ENCODE measurements around the gene SLC12A7.
A peak's percentile ranks its signal among the peaks of the same experiment; 100 is the strongest.

Gene SLC12A7

DNA sequence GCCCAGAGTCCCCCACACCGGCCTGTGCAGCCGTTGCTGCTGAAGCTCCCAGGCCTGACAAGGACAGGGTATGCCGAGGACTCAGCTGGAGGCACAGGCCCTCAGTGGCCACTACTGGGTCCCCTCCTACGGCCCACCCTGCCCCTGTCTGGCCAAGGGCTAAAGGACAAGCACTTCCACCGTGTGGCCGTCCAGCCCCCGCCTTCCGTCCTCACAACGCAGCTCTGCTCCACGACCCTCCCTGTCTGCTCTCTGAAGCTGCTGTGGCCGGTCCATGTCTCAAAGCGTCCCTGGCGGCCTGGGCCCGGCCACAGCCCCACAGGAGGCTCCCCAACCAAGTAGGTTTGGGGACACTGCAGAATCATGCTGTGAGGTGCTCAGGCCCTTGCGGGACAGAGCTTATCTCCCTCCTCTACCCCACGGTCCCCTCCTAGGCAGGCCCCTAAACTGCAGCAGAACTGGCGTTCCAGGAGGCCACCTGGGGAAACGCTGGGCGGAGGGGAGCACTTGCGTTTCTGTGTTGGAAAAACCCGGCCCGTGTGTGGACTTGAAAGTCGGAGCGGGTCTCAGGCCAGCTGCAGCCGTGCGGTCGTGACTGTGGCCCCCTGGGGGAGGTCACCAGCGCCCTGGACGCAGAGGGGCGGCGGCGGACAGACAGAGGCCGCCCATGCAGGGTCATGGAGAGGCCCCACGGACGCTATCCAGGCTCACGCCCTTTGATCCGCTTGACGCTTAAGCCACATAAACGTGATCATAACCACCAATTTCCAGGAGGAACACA lies 57.7 kb downstream of the SLC12A7 start:
- no peak for DNase-seq

DNA sequence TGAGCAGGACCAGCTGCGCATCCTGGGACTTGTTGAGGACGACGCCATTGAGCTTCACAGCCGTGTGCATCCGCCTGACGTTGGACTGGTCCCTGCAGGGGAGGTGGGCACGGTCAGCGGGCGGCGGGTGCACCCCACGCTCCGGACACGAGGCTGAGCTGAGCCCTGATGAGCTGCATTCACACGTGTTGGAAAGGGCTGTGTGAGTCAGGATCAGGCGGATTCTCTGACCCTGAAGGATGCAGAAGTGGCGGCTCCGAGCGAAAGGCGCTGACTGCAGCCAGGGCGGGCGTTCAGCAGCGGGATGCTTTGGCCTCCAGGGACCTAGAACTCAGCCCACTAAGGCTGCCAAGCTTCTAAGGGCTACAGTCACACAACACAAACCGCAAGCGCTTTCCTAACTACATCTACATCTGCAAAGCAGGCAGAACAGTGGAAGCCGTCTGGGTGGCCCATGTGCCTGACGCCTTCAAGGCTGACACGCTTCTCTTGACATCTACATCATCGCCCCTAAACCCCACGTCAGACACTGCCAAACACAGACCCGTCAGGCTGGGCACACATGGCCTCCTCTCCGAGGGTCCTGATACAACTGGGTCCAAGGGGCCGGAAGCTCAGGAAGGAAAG lies 58.4 kb downstream of the SLC12A7 start:
- DNase-seq = no peak

DNA sequence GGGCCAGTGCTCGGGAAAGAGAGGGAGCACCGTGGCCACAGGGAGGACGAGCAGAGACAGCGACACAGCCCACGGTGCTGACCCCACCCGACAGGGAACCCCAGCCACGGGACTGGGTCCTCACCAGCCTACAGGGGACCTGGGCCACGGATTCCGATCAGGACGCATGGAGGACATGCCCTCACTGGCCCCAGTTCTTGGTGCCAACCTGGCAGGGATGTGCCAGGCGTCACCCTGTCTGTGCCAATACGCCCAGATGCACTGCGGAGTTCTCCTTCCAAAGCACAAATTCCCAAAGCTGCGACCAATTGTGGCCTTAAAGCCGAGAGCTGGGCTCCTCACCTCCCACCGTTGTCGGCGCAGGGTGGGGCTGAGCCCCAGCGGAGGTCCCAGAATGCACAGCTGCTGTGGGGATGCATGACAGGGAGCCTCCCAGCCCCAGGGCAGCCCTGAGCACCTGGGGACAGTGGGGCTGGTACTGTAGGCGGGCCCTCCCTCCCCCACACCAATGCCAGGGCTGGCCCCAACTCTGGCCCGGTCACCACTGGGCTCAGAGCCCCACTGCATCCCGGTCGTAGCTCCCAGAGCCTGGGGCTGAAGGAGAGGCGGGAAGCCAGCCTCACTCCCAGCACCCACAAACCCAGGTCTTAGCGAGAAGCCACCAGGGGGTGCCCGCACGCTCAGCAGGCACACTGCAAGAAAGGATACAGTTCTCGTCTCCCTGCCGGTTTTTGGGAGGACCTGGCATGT lies 59.0 kb downstream of the SLC12A7 start:
- no peak for DNase-seq

DNA sequence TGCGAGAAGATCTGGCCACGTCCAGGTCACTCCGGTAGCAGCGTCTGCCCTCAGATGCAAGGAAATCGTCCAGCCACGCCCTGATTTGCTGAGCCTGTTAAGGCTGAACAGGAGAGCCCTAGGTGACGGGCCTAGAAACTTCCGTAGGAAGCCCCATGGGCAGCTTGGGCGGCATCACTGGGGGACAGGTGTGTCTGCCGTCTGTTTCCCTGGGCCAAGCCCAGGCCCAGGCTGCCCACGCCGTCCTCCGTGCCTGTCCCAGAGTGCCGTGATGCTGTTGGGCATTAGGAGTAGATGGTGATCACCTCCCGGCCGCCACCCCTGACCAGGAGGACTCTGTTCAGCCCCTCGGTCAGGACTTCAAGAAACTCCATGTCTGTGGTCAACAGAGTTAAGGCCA lies 59.8 kb downstream of the SLC12A7 start:
- no peak for DNase-seq

DNA sequence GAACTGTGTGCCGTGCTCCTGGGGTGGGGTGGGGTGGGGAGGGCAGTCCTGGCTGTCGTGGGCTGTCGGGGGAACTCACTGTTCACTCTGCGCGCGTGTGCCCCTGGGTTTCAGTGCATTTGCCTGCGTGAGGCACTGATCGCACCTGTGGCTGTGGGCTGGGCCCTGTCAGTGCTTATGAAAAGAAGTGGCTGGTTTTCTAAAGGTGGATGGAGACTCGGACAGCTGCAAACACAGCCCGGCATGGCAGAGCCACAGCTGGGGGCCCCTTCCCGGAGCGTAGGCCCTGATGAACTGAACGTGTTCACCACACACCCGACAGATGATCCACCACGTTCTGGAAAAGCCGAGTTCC lies 60.5 kb downstream of the SLC12A7 start:
- DNase-seq = no peak

DNA sequence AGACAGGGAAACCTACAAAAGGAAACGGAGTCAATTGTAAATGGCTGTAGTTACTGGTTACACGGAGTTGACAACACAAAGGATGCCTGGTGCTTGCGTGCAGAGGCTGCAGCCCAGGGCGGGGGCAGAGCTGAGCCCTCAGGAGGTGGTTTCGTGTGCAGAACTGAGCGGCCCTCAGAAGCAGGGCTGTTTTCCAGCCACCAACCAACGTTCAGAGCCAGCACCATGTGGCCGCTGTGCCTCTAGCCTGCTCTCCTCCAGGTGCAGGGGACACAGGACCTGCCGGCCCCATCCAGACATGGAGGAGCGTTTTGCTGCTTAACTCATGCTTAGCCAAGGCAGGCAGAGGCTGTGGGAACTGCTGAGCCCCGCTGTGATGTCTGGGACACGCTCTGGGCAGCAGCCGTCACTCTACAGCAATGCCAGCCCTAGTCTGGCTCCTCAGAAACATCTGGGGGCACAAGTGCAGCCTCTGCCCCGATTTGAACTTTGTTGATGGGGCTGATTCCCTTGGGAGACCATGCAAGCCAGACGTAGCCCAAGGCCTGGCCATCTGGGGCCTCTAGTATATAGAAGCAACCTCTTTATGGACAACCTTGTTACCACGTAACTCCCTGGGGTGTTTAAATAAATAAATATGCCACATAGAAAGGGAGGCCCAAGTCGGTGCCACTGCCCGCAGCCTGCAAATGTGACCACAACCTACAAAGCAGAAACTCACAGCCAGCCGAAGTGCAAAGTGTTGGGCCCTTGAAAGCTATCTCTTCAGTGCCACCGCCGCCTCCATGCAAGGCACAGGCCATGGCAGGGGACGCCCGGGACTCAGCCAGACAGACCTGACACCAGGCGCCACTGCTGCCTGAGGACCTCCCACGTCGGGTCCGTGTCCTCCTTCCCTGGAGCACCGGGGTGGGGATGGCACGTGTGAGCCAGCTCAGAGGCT lies 61.2 kb downstream of the SLC12A7 start:
- DNase-seq = no peak

DNA sequence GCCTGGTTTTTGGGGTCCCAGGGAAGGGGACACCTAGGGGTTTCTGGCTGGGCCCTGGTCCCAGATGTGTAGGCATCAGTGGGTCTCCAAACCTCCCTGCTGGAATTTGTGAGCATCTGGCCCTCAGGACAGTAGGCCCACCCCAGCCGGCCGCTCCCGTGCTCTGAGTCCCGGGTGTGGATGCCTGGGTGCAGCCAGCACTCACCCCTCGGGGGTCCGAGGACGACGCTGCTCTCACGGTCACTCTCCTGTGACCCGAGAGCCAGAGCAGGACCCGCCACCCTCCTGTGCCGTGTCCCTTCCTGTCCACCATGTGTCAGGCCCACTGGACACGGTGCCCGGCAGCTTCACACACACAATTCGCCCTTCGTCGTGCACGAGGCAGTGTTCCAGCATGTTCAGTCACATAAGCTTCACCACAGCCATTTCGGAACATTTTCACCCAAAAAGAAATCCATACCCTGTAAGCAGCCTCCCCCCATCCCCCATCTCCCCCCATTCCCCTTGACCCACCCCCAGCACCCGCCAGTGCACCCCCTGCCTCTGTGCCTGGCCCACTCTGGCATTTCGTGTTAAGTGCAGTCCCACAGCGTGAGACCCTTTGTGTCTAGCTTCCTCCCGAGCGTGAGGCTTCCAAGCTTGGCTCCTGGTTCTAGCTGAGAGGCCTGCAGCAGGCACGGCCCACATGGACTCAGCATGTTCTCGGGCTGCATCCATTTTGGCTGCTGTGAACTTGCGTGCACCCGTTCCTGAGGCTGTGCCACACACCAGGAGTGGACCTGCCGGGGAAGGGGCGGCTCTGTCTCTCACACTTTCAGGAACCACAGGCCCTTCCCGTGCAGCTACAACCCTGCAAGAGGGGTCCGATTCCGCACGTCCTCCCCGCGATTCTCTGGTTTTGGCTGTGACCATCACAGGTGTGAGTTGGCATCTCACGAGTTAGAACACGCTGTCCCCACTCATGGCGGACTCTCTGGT lies 62.7 kb downstream of the SLC12A7 start:
- DNase-seq = no peak

DNA sequence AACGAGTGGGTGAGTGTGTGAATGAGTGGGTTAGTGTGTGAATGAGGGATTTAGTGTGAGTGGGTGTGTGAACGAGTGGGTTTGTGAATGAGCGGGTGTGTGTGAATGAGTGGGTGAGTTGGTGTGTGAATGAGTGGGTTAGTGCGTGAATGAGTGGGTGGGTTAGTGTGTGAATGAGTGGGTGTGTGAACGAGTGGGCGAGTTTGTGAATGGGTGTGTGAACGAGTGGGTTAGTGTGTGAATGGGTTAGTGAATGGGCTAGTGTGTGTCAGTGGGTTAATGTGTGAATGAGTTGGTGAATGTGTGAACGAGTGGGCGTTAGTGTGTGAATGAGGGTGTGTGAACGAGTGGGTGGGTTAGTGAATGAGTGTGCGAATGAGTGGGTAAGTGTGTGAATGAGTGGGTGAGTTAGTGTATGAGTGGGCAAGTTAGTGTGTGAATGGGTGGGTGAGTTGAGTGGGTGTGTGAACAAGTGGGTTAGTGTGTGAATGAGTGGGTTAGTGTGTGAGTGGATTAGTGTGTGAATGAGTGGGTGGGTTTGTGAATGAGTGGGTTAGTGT lies 63.6 kb downstream of the SLC12A7 start:
- DNase-seq = no peak

DNA sequence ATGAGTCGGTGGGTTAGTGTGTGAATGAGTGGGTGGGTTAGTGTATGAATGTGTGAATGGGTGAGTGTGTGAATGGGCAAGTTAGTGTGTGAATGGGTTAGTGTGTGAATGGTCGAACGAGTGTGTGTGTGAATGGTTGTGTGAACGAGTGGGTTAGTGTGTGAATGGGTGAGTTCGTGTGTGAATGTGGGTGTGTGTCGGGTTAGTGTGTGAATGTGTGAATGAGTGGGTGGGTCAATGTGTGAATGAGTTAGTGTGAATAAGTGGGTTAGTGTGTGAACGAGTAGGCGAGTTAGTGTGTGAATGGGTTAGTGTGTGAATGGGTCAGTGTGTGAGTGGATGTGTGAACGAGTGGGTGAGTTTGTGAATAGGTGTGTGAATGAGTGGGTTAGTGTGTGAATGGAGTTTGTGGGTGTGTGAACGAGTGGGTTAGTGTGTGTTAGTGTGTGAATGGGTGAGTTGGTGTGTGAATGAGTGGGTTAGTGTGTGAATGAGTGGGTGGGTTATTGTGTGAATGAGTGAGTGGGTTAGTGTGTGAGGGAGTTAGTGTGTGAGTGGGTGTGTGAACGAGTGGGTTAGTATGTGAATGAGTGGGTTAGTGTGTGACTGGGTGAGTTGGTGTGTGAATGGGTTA lies 64.4 kb downstream of the SLC12A7 start:
- DNase-seq = no peak

DNA sequence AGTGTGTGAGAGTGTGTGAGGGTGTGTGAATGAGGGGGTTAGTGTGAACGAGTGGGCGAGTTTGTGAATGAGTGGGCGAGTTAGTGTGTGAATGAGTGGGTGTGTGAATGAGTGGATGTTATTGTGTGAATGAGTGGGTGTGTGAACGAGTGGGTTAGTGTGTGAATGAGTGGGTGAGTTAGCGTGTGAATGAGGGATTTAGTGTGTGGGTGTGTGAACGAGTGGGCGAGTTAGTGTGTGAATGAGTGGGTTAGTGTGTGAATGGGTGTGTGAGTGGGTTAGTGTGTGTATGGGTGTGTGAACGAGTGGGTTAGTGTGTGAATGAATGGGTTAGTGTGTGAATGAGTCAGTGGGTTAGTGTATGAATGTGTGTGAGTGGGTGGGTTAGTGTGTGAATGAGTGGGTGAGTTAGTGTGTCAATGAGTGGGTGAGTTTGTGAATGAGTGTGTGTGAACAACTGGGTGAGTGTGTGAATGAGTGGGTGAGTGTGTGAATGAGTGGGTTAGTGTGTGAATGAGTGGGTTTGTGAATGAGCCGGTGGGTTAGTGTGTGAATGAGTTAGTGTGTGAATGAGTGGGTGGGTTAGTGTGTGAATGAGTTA lies 65.8 kb downstream of the SLC12A7 start:
- DNase-seq = no peak

DNA sequence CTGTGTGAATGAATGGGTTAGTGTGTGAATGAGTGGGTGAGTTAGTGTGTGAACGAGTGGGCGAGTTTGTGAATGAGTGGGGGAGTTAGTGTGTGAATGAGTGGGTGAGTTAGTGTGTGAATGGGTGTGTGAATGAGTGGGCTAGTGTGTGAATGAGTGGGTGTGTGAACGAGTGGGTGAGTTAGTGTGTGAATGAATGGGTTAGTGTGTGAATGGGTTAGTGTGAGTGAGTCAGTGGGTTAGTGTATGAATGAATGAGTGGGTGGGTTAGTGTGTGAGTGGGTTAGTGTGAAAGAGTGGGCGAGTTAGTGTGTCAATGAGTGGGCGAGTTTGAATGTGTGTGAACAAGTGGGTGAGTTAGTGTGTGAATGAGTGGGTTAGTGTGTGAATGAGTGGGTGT lies 67.7 kb downstream of the SLC12A7 start:
- no peak for DNase-seq

DNA sequence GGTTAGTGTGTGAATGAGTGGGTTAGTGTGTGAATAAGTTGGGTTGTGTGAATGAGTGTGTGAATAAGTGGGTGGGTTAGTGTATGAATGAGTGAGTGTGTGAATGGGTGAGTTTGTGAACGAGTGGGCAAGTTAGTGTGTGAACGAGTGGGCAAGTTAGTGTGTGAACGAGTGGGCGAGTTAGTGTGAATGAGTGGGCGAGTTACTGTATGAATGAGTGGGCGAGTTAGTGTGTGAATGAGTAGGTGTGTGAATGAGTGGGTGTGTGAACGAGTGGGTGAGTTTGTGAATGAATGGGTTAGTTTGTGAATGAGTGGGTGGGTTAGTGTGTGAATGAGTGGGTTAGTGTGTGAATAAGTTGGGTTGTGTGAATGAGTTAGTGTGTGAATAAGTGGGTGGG lies 68.5 kb downstream of the SLC12A7 start:
- DNase-seq = no peak

DNA sequence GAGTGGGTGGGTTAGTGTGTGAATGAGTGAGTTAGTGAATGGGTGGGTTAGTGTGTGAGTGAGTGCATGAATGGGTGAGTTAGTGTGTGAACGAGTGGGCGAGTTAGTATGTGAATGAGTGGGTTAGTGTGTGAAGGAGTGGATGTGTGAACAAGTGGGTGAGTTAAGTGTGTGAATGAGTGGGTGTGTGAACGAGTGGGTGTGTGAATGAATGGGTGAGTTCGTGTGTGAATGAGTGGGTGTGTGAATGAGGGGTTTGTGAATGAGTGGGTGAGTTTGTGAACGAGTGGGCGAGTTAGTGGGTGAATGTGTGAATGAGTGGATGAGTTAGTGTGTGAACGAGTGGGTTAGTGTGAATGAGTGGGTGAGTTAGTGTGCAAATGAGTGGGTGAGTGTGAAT lies 69.2 kb downstream of the SLC12A7 start:
- no peak for DNase-seq

DNA sequence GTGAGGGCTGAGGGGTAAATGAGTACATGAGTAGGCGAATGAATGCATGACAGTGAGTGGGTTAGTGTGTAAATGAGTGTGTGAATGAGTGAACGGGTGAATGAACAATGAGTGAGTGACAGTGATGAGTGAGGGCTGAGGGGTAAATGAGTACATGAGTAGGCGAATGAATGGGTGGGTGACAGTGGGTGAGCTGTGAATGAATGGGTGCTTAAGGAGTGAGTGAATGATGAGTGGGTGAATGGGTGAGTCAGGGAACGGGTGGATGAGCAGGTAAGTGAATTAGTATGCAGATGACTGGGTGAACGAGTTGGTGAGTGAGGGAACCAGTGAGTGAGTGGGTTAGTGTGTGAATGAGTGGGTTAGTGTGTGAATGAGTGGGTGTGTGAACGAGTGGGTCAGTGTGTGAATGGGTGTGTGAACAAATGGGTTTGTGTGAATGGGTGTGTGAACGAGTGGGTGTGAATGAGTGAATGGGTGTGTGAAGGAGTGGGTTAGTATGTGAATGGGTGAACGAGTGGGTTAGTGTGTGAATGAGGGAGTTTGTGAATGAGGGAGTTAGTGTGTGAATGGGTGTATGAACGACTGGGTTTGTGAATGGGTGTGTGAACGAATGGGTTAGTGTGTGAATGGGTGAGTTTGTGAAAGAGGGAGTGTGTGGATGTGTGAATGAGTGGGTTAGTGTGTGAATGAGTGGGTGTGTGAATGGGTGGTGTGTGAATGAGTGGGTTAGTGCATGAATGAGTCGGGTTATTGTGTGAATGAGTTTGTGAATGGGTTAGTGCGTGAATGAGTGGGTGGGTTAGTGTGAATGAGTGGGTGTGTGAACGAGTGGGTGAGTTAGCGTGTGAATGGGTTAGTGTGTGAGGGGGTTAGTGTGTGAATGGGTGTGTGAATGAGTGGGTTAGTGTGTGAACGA lies 70.4 kb downstream of the SLC12A7 start:
- DNase-seq = peak in 1 of 58 donors; percentile 14

DNA sequence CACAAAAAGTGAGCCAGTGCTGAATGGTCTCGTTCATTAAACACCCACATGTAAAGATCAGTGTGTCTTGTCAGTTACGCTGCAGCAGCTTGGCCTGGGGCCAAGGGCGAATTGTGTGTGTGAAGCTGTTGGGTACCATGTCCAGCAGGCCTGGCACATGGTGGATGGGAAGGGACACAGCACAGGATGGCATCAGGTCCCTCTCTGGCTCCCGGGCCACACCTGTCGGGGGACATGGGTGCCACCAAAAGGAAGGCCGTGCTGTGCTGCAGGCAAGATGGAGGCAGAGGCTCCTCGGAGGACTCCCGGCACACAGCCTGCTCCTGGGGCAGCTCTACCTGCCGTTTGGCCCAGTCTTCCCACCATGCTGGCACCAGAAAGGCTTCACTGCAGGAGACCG lies 71.3 kb downstream of the SLC12A7 start:
- DNase-seq = no peak

DNA sequence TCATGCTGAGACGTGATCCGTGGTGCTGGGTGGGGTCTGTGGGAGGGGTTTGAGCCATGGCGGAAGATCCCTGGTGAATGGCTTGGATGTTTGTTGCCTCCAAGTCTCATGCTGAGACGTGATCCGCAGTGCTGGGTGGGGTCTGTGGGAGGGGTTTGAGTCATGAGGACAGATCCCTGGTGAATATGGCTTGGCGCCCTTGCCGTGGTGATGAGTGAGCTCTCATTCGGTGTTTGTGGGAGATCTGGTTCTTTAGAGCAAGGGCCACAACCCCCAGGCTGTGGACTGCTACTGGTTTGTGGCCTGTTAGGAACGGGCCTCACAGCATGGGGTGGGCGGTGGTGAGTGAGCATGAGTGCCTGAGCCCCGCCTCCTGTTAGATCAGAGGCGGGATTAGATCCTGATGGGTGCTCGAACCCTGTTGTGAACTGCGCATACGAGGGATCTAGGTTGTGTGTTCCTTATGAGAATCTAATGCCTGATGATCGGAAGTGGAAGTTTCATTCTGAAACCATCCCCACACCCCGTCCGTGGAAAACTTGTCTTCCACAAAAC lies 72.1 kb downstream of the SLC12A7 start:
- no peak for DNase-seq

DNA sequence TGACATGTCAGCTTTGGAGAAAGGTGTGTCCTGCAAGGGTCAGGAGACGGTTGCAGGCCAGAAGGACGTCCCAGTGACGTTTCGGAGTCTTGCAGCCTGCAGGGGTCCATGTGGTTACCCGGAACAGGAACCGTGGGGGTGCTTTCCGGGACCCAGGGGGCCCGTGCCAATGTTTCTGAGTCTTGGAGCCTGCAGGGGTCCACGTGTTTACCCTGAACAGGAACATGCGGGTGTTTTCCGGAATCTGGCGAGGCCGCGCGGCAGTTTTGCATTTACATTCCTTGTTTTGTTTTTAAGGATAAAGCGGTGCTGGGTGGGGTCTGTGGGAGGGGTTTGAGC lies 72.7 kb downstream of the SLC12A7 start:
- DNase-seq = no peak

Measured in anterior cingulate cortex (tissue), 58 donors.